HEK293 (cell line): ENCODE measurements around the gene PHF21A.

Experiments used
- KLF10 ChIP-seq: fragments of 450-650 bp; IDR thresholded peaks from 2 replicates; pipeline ENCODE4 v1.5.1; 2018; ENCODE audit warnings: missing biosample characterization, mild to moderate bottlenecking, missing genetic modification characterization
- KLF7 ChIP-seq: fragments of 450-650 bp; formaldehyde crosslinking; IDR thresholded peaks from 2 replicates; pipeline ENCODE4 v1.5.1; 2016; ENCODE audit warnings: missing biosample characterization, missing genetic modification characterization, borderline replicate concordance
- OSR2 ChIP-seq: fragments of 450-650 bp; formaldehyde crosslinking; IDR thresholded peaks from 2 replicates; pipeline ENCODE4 v1.5.1; 2016; ENCODE audit warnings: missing biosample characterization, missing genetic modification characterization
- OVOL3 ChIP-seq: fragments of 450-650 bp; formaldehyde crosslinking; IDR thresholded peaks from 2 replicates; pipeline ENCODE4 v1.5.1; 2016; ENCODE audit warnings: missing biosample characterization, missing genetic modification characterization
- PRDM1 ChIP-seq: fragments of 450-650 bp; formaldehyde crosslinking; IDR thresholded peaks from 2 replicates; pipeline ENCODE4; 2016; ENCODE audit warnings: missing biosample characterization, missing genetic modification characterization
- SALL2 ChIP-seq: fragments of 450-650 bp; formaldehyde crosslinking; IDR thresholded peaks from 2 replicates; pipeline ENCODE4 v1.5.0; 2017; ENCODE audit warnings: missing biosample characterization, mild to moderate bottlenecking, missing genetic modification characterization, borderline replicate concordance
- SCRT1 ChIP-seq: fragments of 450-650 bp; formaldehyde crosslinking; IDR thresholded peaks from 2 replicates; pipeline ENCODE4 v1.5.1; 2016; ENCODE audit warnings: missing biosample characterization, missing genetic modification characterization, borderline replicate concordance
- SP2 ChIP-seq: fragments of 450-650 bp; formaldehyde crosslinking; IDR thresholded peaks from 2 replicates; pipeline ENCODE4 v1.5.1; 2016; ENCODE audit warnings: missing biosample characterization, missing genetic modification characterization
- SP7 ChIP-seq: fragments of 450-650 bp; formaldehyde crosslinking; IDR thresholded peaks from 2 replicates; pipeline ENCODE4 v1.5.1; 2016; ENCODE audit warnings: missing biosample characterization, missing genetic modification characterization
- ZNF132 ChIP-seq: fragments of 450-650 bp; formaldehyde crosslinking; IDR thresholded peaks from 2 replicates; pipeline ENCODE4 v1.5.1; 2017; ENCODE audit warnings: missing biosample characterization, missing genetic modification characterization, borderline replicate concordance
- ZNF184 ChIP-seq: fragments of 450-650 bp; IDR thresholded peaks from 2 replicates; pipeline ENCODE4 v1.5.1; 2018; ENCODE audit warnings: missing biosample characterization, mild to moderate bottlenecking, missing genetic modification characterization
- ZNF19 ChIP-seq: fragments of 450-650 bp; formaldehyde crosslinking; IDR thresholded peaks from 2 replicates; pipeline ENCODE4; 2016; ENCODE audit warnings: missing biosample characterization, missing genetic modification characterization, low read depth
- ZNF354C ChIP-seq: fragments of 450-650 bp; formaldehyde crosslinking; IDR thresholded peaks from 2 replicates; pipeline ENCODE4 v1.5.1; 2016; ENCODE audit warnings: missing biosample characterization, missing genetic modification characterization, low read depth, borderline replicate concordance
- ZNF366 ChIP-seq: fragments of 450-650 bp; formaldehyde crosslinking; conservative IDR thresholded peaks from 2 replicates; pipeline ENCODE4 v1.5.1; 2016; ENCODE audit warnings: missing biosample characterization, missing genetic modification characterization
- ZNF394 ChIP-seq: fragments of 450-650 bp; formaldehyde crosslinking; IDR thresholded peaks from 2 replicates; pipeline ENCODE4 v1.5.1; 2016; ENCODE audit warnings: missing biosample characterization, missing genetic modification characterization, mild to moderate bottlenecking, moderate library complexity, borderline replicate concordance
- ZNF501 ChIP-seq: fragments of 450-650 bp; formaldehyde crosslinking; IDR thresholded peaks from 2 replicates; pipeline ENCODE4 v1.5.1; 2016; ENCODE audit warnings: missing biosample characterization, missing genetic modification characterization
- ZNF561 ChIP-seq: fragments of 450-650 bp; IDR thresholded peaks from 2 replicates; pipeline ENCODE4 v1.5.1; 2018; ENCODE audit warnings: missing biosample characterization, missing genetic modification characterization, borderline replicate concordance
- ZNF76 ChIP-seq: fragments of 450-650 bp; formaldehyde crosslinking; IDR thresholded peaks from 2 replicates; pipeline ENCODE4; 2016; ENCODE audit warnings: low read depth, missing biosample characterization, missing genetic modification characterization, borderline replicate concordance
- ZNF837 ChIP-seq: fragments of 450-650 bp; formaldehyde crosslinking; IDR thresholded peaks from 2 replicates; pipeline ENCODE4 v1.5.1; 2016; ENCODE audit warnings: missing biosample characterization, missing genetic modification characterization
- ZSCAN16 ChIP-seq: fragments of 450-650 bp; formaldehyde crosslinking; IDR thresholded peaks from 2 replicates; pipeline ENCODE4 v1.5.1; 2016; ENCODE audit warnings: missing biosample characterization, missing genetic modification characterization
- ZSCAN30 ChIP-seq: fragments of 450-650 bp; IDR thresholded peaks from 2 replicates; pipeline ENCODE4 v1.5.1; 2018; ENCODE audit warnings: missing biosample characterization, mild to moderate bottlenecking, missing genetic modification characterization, moderate library complexity
- TF ChIP-seq, protein P1 (sequence below): fragments of 450-650 bp; formaldehyde crosslinking; optimal IDR thresholded peaks from 2 replicates; pipeline ENCODE3; 2016; ENCODE audit warnings: missing biosample characterization, mild to moderate bottlenecking, missing genetic modification characterization
- TF ChIP-seq, protein P2 (sequence below): fragments of 450-650 bp; formaldehyde crosslinking; IDR thresholded peaks from 2 replicates; pipeline ENCODE4 v1.5.1; 2016; ENCODE audit warnings: missing biosample characterization, missing genetic modification characterization
- TF ChIP-seq, protein P3 (sequence below): fragments of 450-650 bp; formaldehyde crosslinking; IDR thresholded peaks from 2 replicates; pipeline ENCODE4 v1.5.1; 2016; ENCODE audit warnings: missing biosample characterization, missing genetic modification characterization, borderline replicate concordance
- TF ChIP-seq, protein P4 (sequence below): fragments of 450-650 bp; formaldehyde crosslinking; IDR thresholded peaks from 2 replicates; pipeline ENCODE4 v1.5.1; 2017; ENCODE audit warnings: missing biosample characterization, missing genetic modification characterization
- TF ChIP-seq, protein P5 (sequence below): fragments of 450-650 bp; formaldehyde crosslinking; IDR thresholded peaks from 2 replicates; pipeline ENCODE4 v1.5.1; 2016; ENCODE audit warnings: missing biosample characterization, missing genetic modification characterization

Gene PHF21A

DNA sequence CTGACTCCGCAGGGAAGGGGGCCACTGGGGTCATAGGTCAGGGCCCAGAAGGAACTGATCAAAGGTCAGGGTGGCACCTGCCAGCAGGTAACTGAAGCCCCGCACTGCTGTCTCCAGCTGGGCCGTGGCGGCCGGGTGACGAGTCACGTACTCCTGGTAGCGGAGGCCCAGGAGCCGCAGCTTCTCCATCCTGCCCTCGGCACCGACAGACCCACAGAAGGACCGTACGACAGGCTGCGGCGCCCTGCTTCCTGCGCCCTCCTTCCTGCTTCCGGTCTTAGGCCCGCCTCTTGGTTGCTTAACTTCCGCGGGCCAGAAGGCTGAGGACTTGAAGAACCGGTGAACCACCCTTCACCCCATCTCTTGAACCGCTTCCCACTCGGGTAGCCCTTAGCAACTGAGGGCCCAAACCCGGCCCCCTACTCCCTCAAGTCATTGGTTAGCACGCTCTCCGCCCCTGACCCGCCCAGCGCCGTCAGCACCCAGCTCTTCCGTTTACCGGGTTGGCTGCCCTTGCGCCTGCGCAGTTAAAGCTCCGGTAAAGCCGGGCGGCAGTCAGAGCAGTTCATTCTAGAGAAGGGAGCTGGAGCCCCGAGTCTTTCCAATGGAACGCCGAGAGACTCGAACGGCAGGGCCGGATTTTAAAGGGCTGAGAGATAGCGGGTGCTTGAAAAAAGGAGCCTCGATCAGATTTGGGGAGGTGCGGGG lies 203.5 kb downstream of the PHF21A start, which contains the start of gene PEX16 (continued):
- TF ChIP-seq, protein P1, sequence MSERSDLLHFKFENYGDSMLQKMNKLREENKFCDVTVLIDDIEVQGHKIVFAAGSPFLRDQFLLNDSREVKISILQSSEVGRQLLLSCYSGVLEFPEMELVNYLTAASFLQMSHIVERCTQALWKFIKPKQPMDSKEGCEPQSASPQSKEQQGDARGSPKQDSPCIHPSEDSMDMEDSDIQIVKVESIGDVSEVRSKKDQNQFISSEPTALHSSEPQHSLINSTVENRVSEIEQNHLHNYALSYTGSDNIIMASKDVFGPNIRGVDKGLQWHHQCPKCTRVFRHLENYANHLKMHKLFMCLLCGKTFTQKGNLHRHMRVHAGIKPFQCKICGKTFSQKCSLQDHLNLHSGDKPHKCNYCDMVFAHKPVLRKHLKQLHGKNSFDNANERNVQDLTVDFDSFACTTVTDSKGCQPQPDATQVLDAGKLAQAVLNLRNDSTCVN (tag by site-specific recombination) = peak; percentile 18
- TF ChIP-seq ZSCAN16 (tag by site-specific recombination) = no peak
- no peak for TF ChIP-seq KLF7 (tag by site-specific recombination)
- TF ChIP-seq ZNF76 = no peak
- no peak for TF ChIP-seq ZNF184 (tag by site-specific recombination)
- TF ChIP-seq ZNF837 (tag by site-specific recombination) = no peak
- TF ChIP-seq ZSCAN30 = no peak
- TF ChIP-seq, protein P2, sequence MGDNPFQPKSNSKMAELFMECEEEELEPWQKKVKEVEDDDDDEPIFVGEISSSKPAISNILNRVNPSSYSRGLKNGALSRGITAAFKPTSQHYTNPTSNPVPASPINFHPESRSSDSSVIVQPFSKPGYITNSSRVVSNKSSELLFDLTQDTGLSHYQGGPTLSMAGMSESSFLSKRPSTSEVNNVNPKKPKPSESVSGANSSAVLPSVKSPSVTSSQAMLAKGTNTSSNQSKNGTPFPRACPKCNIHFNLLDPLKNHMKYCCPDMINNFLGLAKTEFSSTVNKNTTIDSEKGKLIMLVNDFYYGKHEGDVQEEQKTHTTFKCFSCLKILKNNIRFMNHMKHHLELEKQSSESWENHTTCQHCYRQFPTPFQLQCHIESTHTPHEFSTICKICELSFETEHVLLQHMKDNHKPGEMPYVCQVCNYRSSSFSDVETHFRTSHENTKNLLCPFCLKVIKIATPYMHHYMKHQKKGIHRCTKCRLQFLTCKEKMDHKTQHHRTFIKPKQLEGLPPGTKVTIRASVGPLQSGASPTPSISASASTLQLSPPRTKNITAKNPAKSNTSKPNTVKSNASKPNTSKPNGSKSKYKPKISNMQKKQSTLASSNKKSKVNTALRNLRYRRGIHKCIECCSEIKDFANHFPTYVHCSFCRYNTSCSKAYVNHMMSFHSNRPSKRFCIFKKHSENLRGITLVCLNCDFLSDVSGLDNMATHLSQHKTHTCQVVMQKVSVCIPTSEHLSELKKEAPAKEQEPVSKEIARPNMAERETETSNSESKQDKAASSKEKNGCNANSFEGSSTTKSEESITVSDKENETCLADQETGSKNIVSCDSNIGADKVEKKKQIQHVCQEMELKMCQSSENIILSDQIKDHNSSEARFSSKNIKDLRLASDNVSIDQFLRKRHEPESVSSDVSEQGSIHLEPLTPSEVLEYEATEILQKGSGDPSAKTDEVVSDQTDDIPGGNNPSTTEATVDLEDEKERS (tag by site-specific recombination) = no peak
- TF ChIP-seq SP2 (tag by site-specific recombination) = peak; percentile 94
- peak; percentile 26; the same call in 1 of the 2 replicates for TF ChIP-seq ZNF394
- TF ChIP-seq SP7 (tag by site-specific recombination) = no peak
- TF ChIP-seq, protein P3, sequence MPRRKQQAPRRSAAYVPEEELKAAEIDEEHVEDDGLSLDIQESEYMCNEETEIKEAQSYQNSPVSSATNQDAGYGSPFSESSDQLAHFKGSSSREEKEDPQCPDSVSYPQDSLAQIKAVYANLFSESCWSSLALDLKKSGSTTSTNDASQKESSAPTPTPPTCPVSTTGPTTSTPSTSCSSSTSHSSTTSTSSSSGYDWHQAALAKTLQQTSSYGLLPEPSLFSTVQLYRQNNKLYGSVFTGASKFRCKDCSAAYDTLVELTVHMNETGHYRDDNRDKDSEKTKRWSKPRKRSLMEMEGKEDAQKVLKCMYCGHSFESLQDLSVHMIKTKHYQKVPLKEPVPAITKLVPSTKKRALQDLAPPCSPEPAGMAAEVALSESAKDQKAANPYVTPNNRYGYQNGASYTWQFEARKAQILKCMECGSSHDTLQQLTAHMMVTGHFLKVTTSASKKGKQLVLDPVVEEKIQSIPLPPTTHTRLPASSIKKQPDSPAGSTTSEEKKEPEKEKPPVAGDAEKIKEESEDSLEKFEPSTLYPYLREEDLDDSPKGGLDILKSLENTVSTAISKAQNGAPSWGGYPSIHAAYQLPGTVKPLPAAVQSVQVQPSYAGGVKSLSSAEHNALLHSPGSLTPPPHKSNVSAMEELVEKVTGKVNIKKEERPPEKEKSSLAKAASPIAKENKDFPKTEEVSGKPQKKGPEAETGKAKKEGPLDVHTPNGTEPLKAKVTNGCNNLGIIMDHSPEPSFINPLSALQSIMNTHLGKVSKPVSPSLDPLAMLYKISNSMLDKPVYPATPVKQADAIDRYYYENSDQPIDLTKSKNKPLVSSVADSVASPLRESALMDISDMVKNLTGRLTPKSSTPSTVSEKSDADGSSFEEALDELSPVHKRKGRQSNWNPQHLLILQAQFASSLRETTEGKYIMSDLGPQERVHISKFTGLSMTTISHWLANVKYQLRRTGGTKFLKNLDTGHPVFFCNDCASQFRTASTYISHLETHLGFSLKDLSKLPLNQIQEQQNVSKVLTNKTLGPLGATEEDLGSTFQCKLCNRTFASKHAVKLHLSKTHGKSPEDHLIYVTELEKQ (tag by site-specific recombination) = no peak
- TF ChIP-seq PRDM1 (tag by site-specific recombination) = no peak
- TF ChIP-seq ZNF501 = 0 out of 2 replicates have a peak, but pooled peaks have one; percentile 19
- no peak for TF ChIP-seq OVOL3 (tag by site-specific recombination)
- TF ChIP-seq ZNF366 (tag by site-specific recombination) = no peak
- no peak for TF ChIP-seq SALL2 (tag by site-specific recombination)
- TF ChIP-seq ZNF19 = no peak
- no peak for TF ChIP-seq SCRT1 (tag by site-specific recombination)
- TF ChIP-seq KLF10 (tag by site-specific recombination) = peak; percentile 98
- TF ChIP-seq, protein P4, sequence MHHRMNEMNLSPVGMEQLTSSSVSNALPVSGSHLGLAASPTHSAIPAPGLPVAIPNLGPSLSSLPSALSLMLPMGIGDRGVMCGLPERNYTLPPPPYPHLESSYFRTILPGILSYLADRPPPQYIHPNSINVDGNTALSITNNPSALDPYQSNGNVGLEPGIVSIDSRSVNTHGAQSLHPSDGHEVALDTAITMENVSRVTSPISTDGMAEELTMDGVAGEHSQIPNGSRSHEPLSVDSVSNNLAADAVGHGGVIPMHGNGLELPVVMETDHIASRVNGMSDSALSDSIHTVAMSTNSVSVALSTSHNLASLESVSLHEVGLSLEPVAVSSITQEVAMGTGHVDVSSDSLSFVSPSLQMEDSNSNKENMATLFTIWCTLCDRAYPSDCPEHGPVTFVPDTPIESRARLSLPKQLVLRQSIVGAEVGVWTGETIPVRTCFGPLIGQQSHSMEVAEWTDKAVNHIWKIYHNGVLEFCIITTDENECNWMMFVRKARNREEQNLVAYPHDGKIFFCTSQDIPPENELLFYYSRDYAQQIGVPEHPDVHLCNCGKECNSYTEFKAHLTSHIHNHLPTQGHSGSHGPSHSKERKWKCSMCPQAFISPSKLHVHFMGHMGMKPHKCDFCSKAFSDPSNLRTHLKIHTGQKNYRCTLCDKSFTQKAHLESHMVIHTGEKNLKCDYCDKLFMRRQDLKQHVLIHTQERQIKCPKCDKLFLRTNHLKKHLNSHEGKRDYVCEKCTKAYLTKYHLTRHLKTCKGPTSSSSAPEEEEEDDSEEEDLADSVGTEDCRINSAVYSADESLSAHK = no peak
- TF ChIP-seq, protein P5, sequence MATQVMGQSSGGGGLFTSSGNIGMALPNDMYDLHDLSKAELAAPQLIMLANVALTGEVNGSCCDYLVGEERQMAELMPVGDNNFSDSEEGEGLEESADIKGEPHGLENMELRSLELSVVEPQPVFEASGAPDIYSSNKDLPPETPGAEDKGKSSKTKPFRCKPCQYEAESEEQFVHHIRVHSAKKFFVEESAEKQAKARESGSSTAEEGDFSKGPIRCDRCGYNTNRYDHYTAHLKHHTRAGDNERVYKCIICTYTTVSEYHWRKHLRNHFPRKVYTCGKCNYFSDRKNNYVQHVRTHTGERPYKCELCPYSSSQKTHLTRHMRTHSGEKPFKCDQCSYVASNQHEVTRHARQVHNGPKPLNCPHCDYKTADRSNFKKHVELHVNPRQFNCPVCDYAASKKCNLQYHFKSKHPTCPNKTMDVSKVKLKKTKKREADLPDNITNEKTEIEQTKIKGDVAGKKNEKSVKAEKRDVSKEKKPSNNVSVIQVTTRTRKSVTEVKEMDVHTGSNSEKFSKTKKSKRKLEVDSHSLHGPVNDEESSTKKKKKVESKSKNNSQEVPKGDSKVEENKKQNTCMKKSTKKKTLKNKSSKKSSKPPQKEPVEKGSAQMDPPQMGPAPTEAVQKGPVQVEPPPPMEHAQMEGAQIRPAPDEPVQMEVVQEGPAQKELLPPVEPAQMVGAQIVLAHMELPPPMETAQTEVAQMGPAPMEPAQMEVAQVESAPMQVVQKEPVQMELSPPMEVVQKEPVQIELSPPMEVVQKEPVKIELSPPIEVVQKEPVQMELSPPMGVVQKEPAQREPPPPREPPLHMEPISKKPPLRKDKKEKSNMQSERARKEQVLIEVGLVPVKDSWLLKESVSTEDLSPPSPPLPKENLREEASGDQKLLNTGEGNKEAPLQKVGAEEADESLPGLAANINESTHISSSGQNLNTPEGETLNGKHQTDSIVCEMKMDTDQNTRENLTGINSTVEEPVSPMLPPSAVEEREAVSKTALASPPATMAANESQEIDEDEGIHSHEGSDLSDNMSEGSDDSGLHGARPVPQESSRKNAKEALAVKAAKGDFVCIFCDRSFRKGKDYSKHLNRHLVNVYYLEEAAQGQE = no peak
- no peak for TF ChIP-seq ZNF132 (tag by site-specific recombination)
- no peak for TF ChIP-seq ZNF561 (tag by site-specific recombination)
- no peak for TF ChIP-seq OSR2
- no peak for TF ChIP-seq ZNF354C (tag by site-specific recombination)
